DMS153 treated with DMSO at 0.1 percent for 48 hours (cell line): Measurements from ENCODE around the gene PRTFDC1.
"Not testable (repeated sequence)": the region's sequence is repeated elsewhere in the genome, so short reads cannot be mapped to it uniquely, and the experiment has no call there.

ENCODE experiments used
- DNase-seq: peaks from one replicate; lab custom pipeline; 2025; ENCODE audit not compliant: unreplicated experiment; lab: John Stamatoyannopoulos, UW

PRTFDC1 gene, protein sequence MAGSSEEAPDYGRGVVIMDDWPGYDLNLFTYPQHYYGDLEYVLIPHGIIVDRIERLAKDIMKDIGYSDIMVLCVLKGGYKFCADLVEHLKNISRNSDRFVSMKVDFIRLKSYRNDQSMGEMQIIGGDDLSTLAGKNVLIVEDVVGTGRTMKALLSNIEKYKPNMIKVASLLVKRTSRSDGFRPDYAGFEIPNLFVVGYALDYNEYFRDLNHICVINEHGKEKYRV

DNA sequence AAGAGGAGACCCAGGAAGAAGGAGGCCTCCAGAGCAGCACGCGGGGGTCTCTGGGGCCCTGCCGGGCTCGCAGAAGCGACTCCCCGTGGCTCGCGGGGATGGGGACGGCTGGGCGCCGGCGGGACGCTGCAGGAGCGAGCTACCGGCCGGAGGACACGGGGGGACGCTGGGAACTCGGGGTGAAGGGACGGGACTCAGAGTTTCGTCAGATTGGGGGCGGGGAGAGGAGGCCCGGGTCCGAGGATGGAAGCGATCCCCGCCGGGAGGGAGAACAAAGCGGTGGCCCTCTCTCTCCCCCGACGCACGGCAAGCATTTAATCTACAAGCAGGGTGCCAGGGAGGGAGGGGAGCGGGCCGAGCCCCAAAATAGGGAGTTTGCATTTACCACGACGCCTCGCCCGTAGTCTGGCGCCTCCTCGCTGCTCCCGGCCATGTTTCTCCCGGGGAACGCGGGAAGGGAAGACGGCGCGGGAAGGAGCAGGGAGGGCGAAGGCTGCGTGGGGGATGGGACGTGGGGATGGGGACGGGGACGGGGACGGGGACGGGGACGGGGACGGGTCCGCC is at the start of gene PRTFDC1:
Gene PRTFDC1 (minus strand): TSS at position 464 of the 564 bp plus-strand sequence. CDS start 31 bp downstream, at position 433.
- no peak for DNase-seq

DNA sequence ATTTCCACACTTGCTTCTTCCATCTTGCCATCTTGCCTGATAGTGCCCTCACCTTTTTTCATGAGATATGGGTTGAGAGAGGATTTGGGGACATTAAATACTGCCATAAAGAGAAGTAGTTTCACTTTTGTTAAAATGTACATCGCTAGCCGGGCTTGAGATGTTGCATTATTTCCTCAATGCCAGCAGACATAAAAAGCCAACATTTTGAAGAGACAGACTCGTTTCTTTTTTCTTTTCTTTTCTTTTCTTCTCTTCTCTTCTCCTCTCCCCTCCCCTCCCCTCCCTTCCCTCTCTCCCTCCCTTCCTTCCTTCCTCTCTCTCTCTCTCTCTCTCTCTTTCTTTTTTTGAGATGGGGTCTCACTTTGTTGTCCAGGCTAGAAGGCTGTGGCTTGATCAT is 45.6 kb upstream of the PRTFDC1 start:
- no peak for DNase-seq

DNA sequence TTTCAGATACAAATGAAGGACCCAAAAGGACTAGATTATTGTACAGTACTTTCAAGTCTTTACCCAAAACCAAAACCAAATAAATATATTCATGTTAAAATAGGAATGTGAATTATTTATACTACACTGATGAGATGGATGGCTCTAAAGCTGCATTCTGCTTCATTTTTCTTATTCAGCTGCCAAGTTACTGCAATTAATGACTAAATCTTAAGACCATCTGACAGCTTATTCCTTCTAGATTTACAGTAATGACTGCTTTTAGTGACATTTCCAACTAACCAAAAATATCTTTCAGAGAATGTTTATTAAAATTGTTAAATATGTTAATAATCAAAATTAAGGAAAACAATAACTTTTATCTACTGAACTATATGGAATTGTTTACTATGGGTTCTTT is 42.7 kb upstream of the PRTFDC1 start:
- no peak for DNase-seq

DNA sequence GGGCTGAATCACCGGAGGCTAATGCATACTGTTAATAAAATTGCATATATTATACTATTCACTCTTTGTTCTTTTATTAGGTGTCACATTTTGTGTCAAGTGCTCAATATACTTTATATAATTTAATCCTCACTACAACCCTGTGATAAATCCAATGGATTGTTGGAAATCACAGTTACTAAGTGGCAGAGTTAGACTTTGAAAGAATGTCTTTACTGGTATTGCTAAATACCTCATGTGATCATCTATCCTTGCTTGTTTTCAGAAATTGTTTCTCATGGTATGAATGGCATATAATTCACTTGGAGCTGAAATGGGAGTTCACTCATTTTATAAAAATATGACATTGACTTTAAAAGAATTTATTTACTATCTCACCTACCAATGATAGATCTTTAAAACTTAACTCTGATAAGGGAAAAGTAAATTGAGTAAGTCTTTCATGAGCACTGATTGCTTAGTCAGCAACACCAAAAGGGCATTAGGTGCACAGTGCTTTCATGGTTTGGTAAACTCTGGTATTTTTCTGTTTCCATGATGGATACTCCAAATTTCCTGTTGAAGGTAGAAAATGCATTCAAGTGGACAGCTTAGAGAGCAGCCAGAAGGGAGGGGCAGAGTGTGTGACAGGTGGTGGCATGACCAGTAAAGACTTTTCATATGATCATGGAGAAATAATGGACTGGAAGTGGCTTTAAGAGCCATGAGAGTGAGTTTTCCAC is 41.0 kb upstream of the PRTFDC1 start:
- DNase-seq: no peak

DNA sequence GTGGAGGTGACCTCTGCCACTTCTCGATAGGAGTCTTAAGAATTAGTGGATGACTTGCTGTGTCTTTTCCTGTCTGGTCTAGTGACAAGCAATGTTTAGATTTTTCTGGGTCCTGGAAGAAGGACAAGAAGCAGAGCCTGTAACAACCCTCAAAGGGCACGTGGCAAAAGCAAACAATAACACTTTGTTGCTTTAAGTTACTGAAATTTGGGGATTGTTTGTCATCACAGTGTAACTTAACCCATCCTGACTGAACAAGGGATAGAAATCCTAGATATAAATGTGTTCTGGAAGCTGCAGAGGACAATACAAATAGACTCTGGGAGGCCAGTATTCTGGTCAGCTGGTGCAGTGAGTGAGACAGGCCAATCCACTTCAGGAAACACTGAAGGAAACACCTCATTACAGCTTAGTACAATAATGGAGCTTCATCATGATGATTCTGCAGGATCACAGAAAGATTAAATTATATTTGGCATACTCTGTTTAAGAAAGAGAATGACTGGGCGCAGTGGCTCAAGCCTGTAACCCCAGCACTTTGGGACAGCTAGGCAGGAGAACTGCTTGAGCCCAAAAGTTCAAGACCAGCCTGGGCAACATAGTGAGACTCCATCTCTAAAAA is 40.2 kb upstream of the PRTFDC1 start:
- no peak for DNase-seq

DNA sequence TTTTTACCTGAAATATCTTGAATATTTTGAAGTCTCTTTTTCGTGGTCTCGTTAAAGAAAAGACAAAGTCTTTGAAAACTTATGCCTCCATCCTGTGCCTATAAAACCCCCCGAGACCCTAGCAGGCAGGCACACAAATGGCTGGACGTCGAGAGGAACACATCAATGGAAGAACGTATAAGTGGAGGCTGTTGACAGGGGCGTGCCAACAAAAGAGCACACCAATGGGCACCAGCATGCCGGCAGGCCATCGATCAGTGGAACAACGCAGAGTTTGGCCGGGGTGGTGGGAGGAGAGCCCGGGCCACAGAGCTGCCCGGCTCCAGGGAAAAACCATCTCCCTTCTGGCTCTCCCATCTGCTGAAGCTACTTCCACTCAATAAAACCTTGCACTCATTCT is 38.9 kb upstream of the PRTFDC1 start:
- no peak for DNase-seq

DNA sequence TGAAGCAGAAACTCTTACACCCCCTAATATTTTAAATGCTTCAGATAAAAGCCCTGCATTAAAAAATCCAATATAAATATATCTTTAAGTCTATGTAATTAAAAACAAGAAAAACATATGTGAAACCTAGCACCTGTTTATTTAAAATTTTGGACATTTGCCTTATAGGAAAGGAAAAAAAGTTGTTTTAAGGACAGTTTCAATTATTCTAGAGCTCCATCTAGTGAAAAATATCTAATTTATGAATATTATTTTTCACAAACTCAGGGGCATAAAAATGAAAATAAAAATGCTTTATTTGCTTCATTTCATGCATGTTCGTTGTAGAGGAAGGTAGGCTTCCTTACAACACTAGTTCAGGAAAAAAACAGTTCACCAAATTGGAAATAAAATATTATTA is 37.5 kb upstream of the PRTFDC1 start:
- no peak for DNase-seq

DNA sequence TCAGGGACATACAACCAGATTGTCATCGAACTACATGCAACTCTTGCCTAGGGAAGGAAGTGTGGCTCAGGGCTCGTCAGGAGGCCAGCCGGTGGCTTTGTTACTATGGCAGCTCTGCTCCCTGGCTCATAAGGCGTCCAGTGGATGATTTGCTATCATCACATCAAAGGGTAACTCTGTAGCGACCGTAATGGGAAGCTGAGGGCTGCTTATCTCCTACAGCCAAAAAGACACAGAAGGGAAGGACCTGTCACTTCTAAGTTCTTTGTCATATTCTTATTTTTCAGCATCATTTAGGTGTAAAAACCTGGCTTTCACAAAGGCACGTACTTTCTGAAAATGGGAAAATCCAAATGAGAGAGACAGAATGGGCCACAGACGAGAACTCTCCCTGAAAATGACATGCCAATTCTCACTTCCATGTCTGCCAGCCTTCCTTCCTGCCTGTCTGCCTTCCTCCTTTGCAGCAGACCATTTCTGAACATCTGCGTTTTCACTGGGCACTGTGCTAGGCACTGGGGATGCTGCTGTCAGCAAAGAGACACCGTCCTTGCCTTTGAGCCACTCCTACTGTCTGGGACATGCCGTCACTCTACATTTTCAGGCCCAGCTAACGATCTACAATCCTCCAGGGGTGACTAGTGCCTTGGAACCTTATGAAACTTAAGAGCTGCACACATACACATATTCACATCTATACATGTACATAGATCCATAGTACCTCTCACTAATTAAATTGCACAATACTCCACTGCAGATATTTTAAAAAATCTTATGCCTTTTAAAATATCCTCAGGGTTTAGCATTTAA is 36.6 kb upstream of the PRTFDC1 start:
- DNase-seq: no peak

DNA sequence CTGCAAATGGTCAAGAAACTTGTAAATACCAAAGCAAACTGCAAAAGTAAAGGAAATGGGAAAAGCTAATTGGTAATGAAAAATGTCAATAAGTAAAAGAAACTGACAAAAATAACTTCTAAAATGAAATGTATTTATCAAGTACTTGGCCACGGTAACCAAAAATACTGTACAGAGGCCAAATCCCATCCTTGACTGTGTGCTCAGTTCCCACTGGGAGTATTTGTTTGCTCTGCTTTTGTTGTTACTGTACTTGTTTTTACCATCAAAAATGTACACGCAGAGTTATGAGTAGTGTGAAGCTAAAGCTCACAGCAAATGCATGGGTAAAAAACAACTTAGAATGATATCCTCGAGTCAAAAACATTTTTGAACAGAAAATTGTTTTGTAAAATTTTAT is 32.5 kb upstream of the PRTFDC1 start:
- DNase-seq: no peak

DNA sequence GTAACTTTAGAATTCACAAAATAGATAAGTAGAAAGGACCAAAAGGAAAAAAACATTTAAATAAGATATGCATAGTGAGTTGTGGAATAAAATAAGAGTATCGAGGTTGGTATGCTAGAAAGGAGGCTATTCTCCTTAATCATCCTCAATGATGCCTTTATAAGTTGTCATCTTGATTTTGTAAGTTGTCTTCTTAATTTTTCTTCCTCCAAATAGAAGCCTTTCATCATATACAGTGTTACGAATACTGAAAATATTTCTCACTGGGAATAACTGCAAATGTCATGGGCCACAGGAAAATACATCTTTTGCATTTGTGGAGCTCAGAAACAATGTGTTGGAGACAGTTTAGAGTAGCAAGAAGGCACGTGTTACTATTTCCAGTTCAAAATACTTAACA is 31.5 kb upstream of the PRTFDC1 start:
- no peak for DNase-seq

DNA sequence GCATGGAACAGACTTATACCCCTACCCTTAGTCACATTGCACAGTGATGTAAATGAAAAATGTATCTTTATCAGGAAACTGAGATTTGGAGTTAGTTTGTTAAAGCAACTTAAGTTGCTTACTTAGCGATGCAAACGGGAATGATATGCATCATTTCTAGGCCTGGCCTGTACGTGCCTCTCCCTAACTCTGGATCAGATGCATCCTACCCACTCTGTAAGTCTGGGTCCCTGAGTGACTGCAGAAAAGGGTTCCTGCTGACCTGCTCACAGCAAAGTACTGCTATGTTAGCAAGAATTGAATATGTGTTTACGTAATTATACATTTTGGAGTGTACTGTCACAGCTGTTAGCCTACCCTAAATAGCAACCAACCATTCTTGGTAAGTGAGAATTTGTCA is 30.7 kb upstream of the PRTFDC1 start:
- DNase-seq: no peak

DNA sequence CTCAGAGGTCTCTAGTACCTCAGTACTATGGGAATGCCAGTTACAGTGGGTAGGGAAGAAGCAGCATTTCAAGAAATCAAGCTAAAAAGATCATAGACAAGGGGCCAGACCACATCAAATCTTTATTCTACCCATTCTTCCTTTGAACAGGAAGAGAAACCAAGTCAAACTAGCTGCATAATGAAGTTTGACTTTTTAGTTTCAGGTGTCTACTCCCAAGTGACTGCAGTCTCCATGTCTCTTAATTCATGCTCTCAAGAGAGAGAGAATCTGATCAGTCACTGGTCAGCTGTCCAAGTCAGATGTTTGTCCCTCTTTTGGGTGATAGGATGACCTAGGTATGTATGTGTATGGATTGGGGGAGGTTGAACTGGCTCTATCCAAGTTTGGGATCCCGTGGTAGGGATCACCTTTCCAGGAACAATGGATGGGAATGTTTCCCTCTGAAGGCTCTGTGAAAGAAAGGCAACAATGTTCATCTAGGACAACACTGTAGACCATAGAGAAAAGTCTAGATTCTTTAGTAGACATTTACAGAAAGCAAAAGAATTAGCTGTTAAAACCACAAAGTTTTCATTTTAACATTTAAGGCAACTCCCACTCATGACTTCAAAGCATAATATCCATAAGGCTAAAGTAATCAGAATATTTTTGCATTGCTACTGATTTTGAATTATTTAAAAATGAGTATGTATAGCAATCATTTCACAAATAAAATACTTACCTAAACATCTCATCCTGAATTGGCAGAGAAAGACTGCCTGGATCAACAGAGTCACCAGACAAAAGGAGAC is 30.1 kb upstream of the PRTFDC1 start:
- no peak for DNase-seq

DNA sequence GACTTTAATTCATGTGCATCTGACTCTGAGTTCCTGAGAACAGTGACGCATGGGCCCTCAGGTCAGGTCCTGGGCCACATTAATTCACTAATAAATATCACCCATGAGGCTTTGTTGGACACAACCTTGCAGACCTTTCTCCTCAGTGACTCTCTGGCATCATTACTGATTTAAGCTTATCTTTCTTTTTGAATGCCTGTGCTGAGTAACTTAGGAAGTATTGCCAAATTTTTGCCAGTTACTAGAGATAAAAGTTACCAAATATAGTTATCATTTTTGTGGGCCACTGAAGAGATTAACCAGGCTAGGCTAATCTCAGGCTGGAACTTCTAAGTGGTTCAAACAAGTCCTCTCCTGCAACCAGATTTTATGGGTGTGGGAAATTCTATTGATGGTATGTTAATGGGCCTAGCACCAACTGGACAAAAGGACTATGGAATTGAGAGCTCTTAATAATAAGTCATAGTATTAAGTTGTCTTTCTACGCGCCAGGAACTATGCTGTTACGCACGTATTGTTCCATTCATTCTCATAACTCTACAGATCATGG is 28.8 kb upstream of the PRTFDC1 start:
- no peak for DNase-seq

DNA sequence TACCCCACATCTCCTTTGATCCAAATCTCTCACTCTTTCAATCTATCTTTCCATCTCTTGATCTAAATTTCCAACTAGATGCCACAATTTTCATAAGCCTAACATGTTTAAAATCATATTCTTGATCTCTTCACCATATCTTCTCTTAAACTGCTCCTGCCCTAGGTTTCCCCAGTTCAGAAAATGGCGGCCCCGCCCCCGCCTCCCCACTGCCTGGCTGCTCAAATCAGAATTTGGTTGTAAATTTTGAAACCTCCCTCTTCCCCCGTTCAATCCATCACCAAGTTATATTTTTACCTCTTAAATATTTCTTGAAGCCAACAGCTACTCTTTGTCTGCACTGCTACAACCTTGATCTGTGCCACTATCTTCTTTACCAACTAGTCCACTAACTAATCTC is 27.3 kb upstream of the PRTFDC1 start:
- DNase-seq: no peak

DNA sequence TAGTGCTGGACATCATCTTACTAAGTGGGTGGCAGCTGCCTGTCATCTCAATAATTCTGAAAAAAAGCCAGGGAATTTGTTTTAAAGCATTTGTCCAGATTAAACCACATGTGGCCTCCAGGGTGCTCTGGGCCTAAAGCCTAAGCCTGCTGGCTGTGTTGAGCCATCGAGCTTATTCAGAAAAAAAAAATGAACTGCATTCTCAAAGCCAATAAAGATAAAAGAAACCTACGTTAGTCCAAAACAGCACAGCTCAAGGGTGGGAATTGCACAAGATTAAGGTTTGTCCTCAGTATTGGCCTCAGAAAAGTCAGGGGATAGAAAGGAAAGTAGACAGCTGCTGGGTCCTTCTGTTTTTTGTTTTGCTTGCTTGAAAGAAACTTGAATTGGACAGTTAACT is 22.6 kb upstream of the PRTFDC1 start:
- no peak for DNase-seq

DNA sequence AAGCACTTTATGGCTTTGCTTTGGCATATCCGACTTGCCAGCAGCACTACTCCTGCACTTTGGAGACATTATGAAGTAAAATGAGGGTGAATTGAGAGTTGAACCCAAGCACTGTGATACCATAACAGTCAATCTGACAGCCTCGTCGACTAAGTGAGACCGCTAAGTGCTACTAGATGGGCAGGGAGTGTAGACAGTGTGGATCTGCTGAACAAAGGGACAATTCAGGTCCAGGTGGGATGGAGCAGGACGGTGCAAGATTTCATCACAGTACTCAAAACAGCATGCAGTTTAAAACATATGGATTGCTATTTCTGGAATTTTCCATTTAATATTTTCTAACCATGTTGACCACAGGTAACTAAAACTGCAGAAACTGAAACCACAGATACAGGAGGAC is 20.8 kb upstream of the PRTFDC1 start:
- no peak for DNase-seq

DNA sequence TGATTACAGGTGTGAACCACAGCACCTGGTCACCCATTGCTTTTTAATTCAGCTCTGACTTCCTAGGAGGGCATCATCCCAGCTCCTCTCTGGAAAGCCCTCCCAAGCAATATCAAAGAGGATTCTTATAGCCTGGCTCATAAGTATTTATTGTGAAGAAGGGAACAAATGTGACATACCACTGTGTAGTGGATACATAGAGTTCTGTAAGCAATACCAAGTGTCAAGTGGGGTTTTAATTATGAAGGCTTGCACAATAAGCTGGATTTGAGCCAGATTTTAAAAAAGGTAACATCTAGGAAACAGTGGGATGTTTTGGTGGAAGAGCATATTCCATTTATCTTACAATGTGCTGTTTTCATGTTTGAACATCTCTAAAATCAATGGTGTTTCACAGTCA is 19.0 kb upstream of the PRTFDC1 start:
- no peak for DNase-seq

DNA sequence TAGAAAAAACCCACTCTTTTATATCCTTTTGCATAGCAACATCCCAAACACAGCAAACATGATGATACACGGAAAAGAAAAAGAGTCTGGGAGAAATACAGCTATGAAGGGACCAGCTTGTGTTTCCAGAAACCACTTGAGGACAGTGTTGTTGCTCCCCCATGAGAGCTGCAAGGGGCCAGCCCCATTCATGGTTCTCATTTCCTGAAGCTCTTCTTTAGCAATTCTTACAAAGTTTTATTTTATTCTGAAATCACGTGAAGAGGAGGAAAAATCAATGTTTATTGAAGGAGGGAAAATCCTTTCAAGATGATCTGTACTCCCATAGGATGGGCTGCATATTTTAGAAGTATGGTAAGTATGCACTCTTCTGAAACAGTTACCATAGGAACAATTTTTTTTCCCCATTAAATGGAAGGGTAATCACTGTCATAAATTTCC is 17.5 kb upstream of the PRTFDC1 start:
- no peak for DNase-seq

DNA sequence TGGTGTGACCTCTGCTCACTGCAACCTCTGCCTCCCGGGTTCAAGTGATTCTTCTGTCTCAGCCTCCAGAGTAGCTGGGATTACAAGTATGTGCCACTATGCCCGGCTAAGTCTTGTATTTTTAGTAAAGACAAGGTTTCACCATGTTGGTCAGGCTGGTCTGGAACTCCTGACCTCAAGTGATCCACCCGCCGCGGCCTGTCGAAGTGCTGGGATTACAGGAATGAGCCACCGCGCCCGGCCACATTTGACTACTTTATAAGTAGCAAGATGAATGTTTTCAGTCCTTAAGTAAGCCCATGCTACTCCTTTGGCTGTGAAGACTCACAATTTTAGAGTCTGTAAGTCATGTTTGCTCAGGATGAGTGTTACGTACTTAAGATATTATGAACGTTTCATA is 16.5 kb upstream of the PRTFDC1 start:
- not testable (repeated sequence) for DNase-seq

DNA sequence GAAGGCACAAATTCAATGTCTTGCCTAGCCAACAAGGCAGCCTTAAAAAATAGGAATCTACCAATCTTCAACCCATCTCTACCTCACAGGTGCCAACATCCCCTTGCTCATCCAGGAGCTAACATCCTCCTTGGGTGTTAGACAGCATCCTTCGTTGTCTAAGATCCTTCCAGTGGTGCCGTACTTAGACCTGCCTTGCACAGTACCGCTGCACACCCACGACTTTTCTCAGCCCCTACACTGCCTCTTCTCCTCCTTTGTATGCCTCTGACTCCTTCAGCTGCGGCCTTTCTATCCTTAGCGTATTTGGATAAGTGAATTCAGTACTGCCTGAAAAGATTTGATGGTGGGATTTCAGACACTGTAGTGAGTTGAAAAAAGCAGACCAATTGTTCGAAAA is 15.9 kb upstream of the PRTFDC1 start:
- no peak for DNase-seq
